T47D (cell line): ENCODE data around the gene RNF186.
"Not testable (repeated sequence)": the region's sequence is repeated elsewhere in the genome, so short reads cannot be mapped to it uniquely, and the experiment has no call there.

Source experiments
- DNase-seq, 2 experiments: peaks; one replicate each; pipeline versions ENCODE4 v3.0.0 to v3.0.0-alpha.2; 2011 to 2012; ENCODE audit warnings: low read depth in 1 of 2, low spot score in 1 of 2
- JUND ChIP-seq: IDR thresholded peaks from 2 replicates; pipeline ENCODE4 v1.6.1; 2012; ENCODE audit warnings: low read depth
- in situ Hi-C: cut with HindIII; loops from 2 replicates; pipeline ENCODE4 v1.10.0; 2016; ENCODE audit warnings: low sequenced_read_pairs, low pct_unique_long_range_greater_than_20kb

RNF186 gene

DNA sequence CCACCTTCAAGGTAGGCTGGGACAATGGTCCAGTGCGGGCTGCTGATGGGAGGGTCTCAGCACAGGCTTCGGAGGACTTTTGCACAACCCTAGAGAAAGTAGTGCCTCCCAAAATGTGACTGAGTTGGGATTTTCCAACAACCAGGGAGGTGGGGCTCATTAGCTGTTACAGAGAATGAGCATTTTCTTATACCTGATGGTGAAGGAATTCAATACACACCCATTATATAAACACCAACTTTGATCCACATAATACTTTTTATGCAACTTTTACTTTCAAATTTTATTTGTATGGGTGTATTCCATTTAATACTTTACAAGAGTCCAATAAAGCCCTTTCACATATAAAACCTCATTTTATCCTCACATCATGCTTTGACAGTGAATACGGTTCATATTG lies 31.3 kb upstream of the RNF186 start:
- no peak for TF ChIP-seq JUND
- no peak for DNase-seq
- in situ Hi-C loops: no loop called here

GRCh38 chr1:19845555-19845954 lies 30.5 kb upstream of the RNF186 start:
- in situ Hi-C loops: no loop called here
- no peak for TF ChIP-seq JUND
- no peak for DNase-seq

- in situ Hi-C loops: no loop called here
- DNase-seq: no peak
- no peak for TF ChIP-seq JUND
Observed at GRCh38 chr1:19844731-19845495, 29.8 kb upstream of the RNF186 start.

DNA sequence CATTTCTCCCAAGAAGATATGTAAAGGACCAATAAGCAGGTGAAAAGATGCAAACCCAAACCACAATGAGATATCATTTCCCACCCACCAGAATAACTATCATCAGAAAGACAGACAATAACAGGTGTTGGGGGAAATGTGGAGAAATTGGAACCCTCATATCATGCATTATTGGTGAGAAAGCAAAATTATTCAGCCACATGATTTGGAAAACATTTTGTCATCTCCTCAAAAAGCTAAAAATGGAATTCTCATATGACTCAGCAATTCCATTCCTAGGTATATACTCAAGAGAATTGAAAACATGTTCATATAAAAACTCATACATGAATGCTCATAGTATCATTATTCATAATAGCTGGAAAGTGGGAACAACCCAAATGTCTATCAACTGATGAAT lies 25.1 kb upstream of the RNF186 start:
- DNase-seq: no peak
- in situ Hi-C loops: no loop called here

DNA sequence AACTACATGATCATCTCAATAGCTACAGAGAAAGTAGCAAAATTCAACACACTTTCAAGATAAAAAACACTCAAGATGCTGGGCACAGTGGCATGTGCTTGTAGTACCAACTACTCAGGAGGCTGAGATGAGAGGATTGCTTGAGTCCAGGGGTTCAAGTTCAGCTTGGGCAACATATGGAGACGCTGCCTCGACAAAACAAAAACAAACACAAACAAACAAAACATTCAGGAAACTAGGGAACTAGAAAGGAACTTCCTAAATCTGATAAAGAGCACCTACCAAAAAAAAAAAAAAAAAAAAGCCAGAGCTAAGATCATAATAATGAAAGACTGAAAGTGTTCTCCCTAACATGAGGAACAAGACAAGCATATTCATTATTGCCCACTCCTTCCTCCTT lies 22.8 kb upstream of the RNF186 start:
- in situ Hi-C loops: no loop called here
- DNase-seq: no peak
- no peak for TF ChIP-seq JUND

More for the DNA sequence above, 25.1 kb upstream of the RNF186 start:
- no peak for TF ChIP-seq JUND

DNA sequence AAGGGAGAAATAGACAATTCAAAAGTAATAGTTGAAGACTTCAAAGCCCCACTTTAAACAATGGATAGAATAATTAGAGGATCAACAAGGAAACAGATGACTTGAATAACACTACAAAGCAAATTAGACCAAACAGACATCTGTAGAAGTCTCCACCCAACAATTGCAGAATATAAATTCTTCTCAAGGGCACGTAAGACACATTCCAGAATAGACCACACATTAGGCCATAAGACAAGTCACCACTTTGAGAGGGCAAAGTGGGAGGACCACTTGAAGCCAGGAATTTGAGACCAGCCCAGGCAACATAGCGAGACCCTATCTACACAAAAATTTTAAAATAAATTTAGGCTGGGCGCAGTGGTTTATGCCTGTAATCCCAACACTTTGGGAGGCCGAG lies 20.5 kb upstream of the RNF186 start:
- in situ Hi-C loops: no loop called here
- no peak for DNase-seq
- no peak for TF ChIP-seq JUND

- DNase-seq: no peak
- in situ Hi-C loops: no loop called here
- no peak for TF ChIP-seq JUND
Observed at GRCh38 chr1:19831441-19831840, 16.4 kb upstream of the RNF186 start.

GRCh38 chr1:19828546-19828945 lies 13.5 kb upstream of the RNF186 start:
- DNase-seq: no peak
- no peak for TF ChIP-seq JUND
- in situ Hi-C loops: no loop called here

- in situ Hi-C loops: no loop called here
- TF ChIP-seq JUND: no peak
Observed at GRCh38 chr1:19825298-19825697, 10.2 kb upstream of the RNF186 start.

DNA sequence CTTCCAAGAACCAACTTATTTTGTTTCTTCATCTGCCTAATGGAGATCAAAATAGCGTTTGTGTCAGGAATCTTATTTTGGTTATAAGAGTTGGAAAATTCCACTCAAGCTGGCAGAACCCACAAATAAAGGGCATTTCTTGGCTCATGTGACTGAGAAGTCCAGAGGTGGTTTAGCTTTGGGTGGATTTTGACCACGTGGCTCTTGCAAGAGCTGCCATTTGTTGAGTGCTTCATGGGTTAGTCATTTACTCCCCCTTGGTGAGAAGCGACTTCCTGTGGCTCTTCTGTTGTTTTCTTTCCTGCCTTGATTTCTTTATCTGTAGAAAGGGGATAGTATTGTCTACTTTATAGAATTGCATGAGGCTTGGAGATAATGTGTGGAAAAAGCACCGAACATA lies 9.5 kb upstream of the RNF186 start:
- in situ Hi-C loops: no loop called here

More at GRCh38 chr1:19825298-19825697, 10.2 kb upstream of the RNF186 start:
- no peak for DNase-seq

DNA sequence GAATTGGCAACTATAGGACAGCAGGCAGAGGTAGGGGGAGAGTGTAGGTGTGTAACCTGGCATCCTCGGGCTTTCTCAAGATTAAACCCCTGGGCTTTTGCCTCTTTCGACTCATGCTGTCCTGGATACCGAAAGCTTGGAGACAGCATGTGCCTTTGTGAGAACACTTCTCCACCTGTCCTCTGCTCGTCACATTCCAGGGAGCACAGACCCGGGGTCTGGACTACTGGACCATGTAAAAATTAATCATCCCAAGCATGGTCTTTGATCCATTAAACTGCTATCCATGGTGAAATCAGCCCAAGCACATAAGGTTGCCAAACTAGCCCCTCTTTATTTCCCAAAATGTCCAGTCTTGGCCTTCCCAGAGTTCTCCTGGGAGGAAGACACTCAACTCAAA lies 9.0 kb upstream of the RNF186 start:
- DNase-seq: no peak
- TF ChIP-seq JUND: no peak
- in situ Hi-C loops: no loop called here

More for the DNA sequence above, 9.5 kb upstream of the RNF186 start:
- TF ChIP-seq JUND: no peak
- DNase-seq: no peak

DNA sequence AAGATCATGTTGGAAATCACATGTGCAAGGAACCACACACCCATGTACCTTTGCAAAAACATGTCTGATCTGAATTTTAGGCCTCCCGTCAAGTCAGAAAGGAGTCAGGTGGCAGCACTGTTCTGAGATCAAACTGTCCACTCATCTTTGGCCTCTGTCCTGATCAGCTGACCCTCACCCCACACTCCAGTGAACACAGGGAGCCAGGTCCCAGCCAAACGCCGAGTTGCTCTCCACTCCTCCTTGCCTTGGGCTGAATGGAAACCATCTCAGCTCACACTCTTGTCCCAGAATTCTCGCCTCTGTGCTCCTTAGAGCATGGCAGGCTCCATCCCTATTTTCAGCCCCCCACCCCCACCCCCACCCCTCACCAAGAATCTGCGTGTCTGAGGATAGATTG lies 4.6 kb upstream of the RNF186 start:
- TF ChIP-seq JUND: no peak
- in situ Hi-C loops: no loop called here

DNA sequence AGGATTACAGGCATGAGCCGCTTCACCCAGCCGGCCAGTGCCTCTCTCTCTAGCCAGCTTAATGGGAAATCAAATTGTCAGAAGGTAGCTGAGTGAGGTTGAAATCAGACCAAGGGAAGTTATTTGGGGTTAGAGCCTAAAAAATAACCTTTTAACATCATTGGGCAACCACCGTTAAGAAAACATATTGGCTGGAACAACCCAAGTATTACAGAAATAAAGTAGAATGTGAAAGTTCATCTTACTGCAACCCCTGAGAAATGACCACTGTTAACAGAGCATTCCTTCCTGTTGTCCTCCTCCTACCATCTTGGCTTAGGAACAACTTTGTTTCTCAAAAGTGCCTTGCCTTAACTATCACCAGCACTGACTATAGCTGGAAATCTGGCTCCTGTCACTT lies 3.2 kb upstream of the RNF186 start:
- TF ChIP-seq JUND: no peak
- in situ Hi-C loops: no loop called here
- DNase-seq: no peak

More for the DNA sequence above, 4.6 kb upstream of the RNF186 start:
- DNase-seq: no peak

DNA sequence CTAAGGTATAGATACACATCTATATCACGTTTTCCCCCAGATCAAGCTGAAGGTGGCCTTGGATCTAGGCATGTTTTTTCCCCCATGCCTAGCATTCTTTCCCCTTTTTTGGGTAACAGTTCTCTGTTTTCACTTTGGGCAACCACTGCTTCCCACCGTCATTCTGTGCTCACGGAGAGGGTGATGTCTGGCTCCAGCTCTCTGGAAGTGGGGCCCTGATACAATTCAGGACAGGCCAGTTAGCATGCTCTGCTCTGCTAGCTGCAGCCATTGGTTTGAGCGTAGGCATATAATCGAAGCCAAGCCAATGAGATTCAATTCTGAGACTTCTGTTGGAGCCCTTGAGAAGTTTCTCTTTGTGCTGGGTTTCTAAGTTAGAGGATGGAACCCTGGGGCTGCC lies 2.1 kb upstream of the RNF186 start:
- TF ChIP-seq JUND: no peak
- DNase-seq: no peak
- in situ Hi-C loops: no loop called here

DNA sequence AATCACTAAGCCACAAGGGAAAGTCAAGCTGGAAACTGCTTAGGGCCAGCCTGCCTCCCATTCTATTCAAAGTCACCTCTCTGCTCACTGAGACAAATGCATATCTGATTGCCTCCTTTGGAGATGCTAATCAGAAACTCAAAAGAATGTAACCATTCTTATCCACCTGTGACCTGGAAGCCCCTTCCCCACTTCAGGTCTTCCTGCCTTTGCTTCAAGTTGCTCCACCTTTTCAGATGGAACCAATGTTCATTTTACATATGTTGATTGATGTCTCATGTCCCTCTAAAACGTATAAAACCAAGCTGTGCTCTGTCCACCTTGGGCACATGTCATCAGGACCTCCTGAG lies 1.6 kb upstream of the RNF186 start:
- in situ Hi-C loops, DNase-seq: not testable (repeated sequence)
